ENCODE results near the gene GNA12. TPM values are rescaled to one million over a fixed set of nuclear protein-coding genes. Genes with fewer than 3 reads are reported as not detected.

The GNA12 gene
- total RNA-seq, 1 donor from 2014 or later, result 67.2 TPM

GRCh38 chr7:2886391-2886790 is 42.3 kb upstream of the GNA12 start:
- Histone ChIP-seq H3K9me3 (ENCODE audit: insufficient read depth, low read depth, low read length) (no peaks in the 10 kb centered on the region), H3K9ac (ENCODE audit: low read length) (no peak overlapping the region), H3K36me3 (ENCODE audit: insufficient read depth, low read length) (no peaks in the 10 kb centered on the region), H4K20me1 (ENCODE audit: insufficient read depth, low read length) (no peaks in the 10 kb centered on the region), H3K4me2 (ENCODE audit: low read length) (no peak overlapping the region), H3K27me3 (ENCODE audit: insufficient read depth, low read length) (no peaks in the 10 kb centered on the region), H3K4me1 (ENCODE audit: insufficient read depth, low read length) (no peaks in the 10 kb centered on the region), H3K79me2 (ENCODE audit: insufficient read depth, low read length) (no peaks in the 10 kb centered on the region), H3K27ac (ENCODE audit: low read depth, low read length) (no peak overlapping the region), H3K4me3 (ENCODE audit: insufficient read depth, low read depth, low read length) (no peak overlapping the region), H2AFZ (ENCODE audit: low read depth, low read length) (no peak overlapping the region)
- Mint-ChIP-seq H3K4me1 (ENCODE audit: low read depth, unreplicated experiment) (no peaks in the 10 kb centered on the region), H3K27ac (ENCODE audit: unreplicated experiment) (no peak overlapping the region), H3K36me3 (ENCODE audit: low read depth, unreplicated experiment) (no peaks in the 10 kb centered on the region), H3K4me3 (ENCODE audit: unreplicated experiment) (no peak overlapping the region), H3K27me3 (ENCODE audit: low read depth, unreplicated experiment) (peaks cover 6% of the 10 kb centered on the region), H3K9me3 (ENCODE audit: unreplicated experiment) (no peaks in the 10 kb centered on the region)
- TF ChIP-seq EZH2 (IDR thresholded peaks at IDR 0.05; ENCODE audit: insufficient read depth, low read length) (no peak), CTCF (IDR thresholded peaks at IDR 0.05; ENCODE audit: insufficient read depth, low read depth, low read length) (no peak)
- FAIRE-seq, result no peak
- no peak for DNase-seq (ENCODE audit: low read depth)

- Mint-ChIP-seq H3K36me3 (ENCODE audit: low read depth, unreplicated experiment) (no peaks in the 10 kb centered on the region), H3K4me1 (ENCODE audit: low read depth, unreplicated experiment) (no peaks in the 10 kb centered on the region), H3K9me3 (ENCODE audit: unreplicated experiment) (no peaks in the 10 kb centered on the region), H3K27me3 (ENCODE audit: low read depth, unreplicated experiment) (peaks cover 5% of the 10 kb centered on the region), H3K27ac (ENCODE audit: unreplicated experiment) (no peak overlapping the region), H3K4me3 (ENCODE audit: unreplicated experiment) (no peak overlapping the region)
- H3K4me2 ChIP-seq (ENCODE audit: low read length), result no peak overlapping the region
- no peaks in the 10 kb centered on the region for H4K20me1 ChIP-seq (ENCODE audit: insufficient read depth, low read length)
- H3K4me3 ChIP-seq (ENCODE audit: insufficient read depth, low read depth, low read length), result no peak overlapping the region
- H3K79me2 ChIP-seq (ENCODE audit: insufficient read depth, low read length), result no peaks in the 10 kb centered on the region
- no peaks in the 10 kb centered on the region for H3K4me1 ChIP-seq (ENCODE audit: insufficient read depth, low read length)
- no peaks in the 10 kb centered on the region for H3K27me3 ChIP-seq (ENCODE audit: insufficient read depth, low read length)
- no peak overlapping the region for H3K9ac ChIP-seq (ENCODE audit: low read length)
- DNase-seq (ENCODE audit: low read depth), result no peak
- no peaks in the 10 kb centered on the region for H3K9me3 ChIP-seq (ENCODE audit: insufficient read depth, low read depth, low read length)
- H3K36me3 ChIP-seq (ENCODE audit: insufficient read depth, low read length), result no peaks in the 10 kb centered on the region
- TF ChIP-seq CTCF (IDR thresholded peaks at IDR 0.05; ENCODE audit: insufficient read depth, low read depth, low read length) (no peak), EZH2 (IDR thresholded peaks at IDR 0.05; ENCODE audit: insufficient read depth, low read length) (no peak)
- no peak overlapping the region for H2AFZ ChIP-seq (ENCODE audit: low read depth, low read length)
- no peak overlapping the region for H3K27ac ChIP-seq (ENCODE audit: low read depth, low read length)
- FAIRE-seq, result no peak
Observed at GRCh38 chr7:2884161-2884560, 40.1 kb upstream of the GNA12 start.

- H3K79me2 ChIP-seq (ENCODE audit: insufficient read depth, low read length), result no peaks in the 10 kb centered on the region
- Mint-ChIP-seq H3K27me3 (ENCODE audit: low read depth, unreplicated experiment) (peaks cover 5% of the 10 kb centered on the region), H3K4me1 (ENCODE audit: low read depth, unreplicated experiment) (no peaks in the 10 kb centered on the region), H3K36me3 (ENCODE audit: low read depth, unreplicated experiment) (no peaks in the 10 kb centered on the region), H3K4me3 (ENCODE audit: unreplicated experiment) (no peak overlapping the region), H3K27ac (ENCODE audit: unreplicated experiment) (no peak overlapping the region), H3K9me3 (ENCODE audit: unreplicated experiment) (no peaks in the 10 kb centered on the region)
- TF ChIP-seq CTCF (IDR thresholded peaks at IDR 0.05; ENCODE audit: insufficient read depth, low read depth, low read length) (no peak), EZH2 (IDR thresholded peaks at IDR 0.05; ENCODE audit: insufficient read depth, low read length) (no peak)
- H3K27ac ChIP-seq (ENCODE audit: low read depth, low read length), result no peak overlapping the region
- no peak overlapping the region for H3K9ac ChIP-seq (ENCODE audit: low read length)
- no peak overlapping the region for H3K4me3 ChIP-seq (ENCODE audit: insufficient read depth, low read depth, low read length)
- H3K4me1 ChIP-seq (ENCODE audit: insufficient read depth, low read length), result no peaks in the 10 kb centered on the region
- DNase-seq (ENCODE audit: low read depth) (no peak), FAIRE-seq (no peak)
- H3K36me3 ChIP-seq (ENCODE audit: insufficient read depth, low read length), result no peaks in the 10 kb centered on the region
- no peak overlapping the region for H2AFZ ChIP-seq (ENCODE audit: low read depth, low read length)
- no peaks in the 10 kb centered on the region for H3K9me3 ChIP-seq (ENCODE audit: insufficient read depth, low read depth, low read length)
- no peaks in the 10 kb centered on the region for H3K27me3 ChIP-seq (ENCODE audit: insufficient read depth, low read length)
- no peak overlapping the region for H3K4me2 ChIP-seq (ENCODE audit: low read length)
- H4K20me1 ChIP-seq (ENCODE audit: insufficient read depth, low read length), result no peaks in the 10 kb centered on the region
Observed at GRCh38 chr7:2883101-2883500, 39.0 kb upstream of the GNA12 start.
